ENCODE results near the gene NSG1. TPM values are rescaled to one million over a fixed set of nuclear protein-coding genes. Genes with fewer than 3 reads are reported as not detected.

NSG1 gene
- total and polyA plus RNA-seq, 2 of the 8 experiments (the other 6 are each of a cell fraction or from before 2014, with no cell fraction given), result 35.7 to 61.4 TPM

DNA sequence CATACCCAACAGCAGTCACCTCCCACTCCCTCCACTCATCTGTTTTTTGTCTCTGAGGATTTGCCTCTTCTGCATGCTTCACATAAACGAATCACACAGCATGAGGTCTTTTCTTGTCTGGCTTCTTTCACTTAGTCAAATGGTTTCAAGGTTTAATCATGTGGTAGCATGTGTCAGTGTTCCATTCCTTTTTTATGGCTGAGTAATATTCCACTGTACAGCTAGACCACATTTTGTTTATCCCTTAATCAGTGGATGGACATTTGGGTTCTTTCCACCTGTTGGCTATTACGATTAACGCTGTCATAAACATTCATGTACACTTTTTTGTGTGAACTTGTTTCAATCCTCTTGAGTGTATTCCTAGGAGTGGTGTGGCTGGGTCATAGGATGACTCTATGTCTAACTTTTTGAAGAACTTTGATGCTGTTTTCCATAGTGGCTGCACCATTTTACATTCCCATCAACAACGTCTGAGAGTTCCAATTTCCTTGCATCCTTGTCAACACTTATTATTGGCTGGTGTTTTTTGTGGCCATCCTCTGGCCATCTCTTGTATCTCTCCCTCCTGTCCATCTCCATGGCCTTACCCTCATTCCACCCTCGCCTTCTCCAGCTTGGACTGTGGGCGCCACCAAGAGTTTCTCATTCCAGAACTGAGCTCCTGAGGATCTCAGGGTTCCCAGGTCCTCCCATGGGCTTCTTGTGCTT, 12.4 kb upstream of the NSG1 start (continued):
- TF ChIP-seq, protein P1, sequence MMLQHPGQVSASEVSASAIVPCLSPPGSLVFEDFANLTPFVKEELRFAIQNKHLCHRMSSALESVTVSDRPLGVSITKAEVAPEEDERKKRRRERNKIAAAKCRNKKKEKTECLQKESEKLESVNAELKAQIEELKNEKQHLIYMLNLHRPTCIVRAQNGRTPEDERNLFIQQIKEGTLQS (IDR thresholded peaks at IDR 0.05; ENCODE audit: insufficient read depth, low read depth, low read length), result no peak
- TF ChIP-seq KDM5A (IDR thresholded peaks at IDR 0.05; ENCODE audit: low read length) (no peak), BACH1 (IDR thresholded peaks at IDR 0.05; ENCODE audit: low read length) (no peak), RFX5 (IDR thresholded peaks at IDR 0.05; ENCODE audit: borderline replicate concordance, low read depth, low read length) (no peak)
- TF ChIP-seq, protein P2, sequence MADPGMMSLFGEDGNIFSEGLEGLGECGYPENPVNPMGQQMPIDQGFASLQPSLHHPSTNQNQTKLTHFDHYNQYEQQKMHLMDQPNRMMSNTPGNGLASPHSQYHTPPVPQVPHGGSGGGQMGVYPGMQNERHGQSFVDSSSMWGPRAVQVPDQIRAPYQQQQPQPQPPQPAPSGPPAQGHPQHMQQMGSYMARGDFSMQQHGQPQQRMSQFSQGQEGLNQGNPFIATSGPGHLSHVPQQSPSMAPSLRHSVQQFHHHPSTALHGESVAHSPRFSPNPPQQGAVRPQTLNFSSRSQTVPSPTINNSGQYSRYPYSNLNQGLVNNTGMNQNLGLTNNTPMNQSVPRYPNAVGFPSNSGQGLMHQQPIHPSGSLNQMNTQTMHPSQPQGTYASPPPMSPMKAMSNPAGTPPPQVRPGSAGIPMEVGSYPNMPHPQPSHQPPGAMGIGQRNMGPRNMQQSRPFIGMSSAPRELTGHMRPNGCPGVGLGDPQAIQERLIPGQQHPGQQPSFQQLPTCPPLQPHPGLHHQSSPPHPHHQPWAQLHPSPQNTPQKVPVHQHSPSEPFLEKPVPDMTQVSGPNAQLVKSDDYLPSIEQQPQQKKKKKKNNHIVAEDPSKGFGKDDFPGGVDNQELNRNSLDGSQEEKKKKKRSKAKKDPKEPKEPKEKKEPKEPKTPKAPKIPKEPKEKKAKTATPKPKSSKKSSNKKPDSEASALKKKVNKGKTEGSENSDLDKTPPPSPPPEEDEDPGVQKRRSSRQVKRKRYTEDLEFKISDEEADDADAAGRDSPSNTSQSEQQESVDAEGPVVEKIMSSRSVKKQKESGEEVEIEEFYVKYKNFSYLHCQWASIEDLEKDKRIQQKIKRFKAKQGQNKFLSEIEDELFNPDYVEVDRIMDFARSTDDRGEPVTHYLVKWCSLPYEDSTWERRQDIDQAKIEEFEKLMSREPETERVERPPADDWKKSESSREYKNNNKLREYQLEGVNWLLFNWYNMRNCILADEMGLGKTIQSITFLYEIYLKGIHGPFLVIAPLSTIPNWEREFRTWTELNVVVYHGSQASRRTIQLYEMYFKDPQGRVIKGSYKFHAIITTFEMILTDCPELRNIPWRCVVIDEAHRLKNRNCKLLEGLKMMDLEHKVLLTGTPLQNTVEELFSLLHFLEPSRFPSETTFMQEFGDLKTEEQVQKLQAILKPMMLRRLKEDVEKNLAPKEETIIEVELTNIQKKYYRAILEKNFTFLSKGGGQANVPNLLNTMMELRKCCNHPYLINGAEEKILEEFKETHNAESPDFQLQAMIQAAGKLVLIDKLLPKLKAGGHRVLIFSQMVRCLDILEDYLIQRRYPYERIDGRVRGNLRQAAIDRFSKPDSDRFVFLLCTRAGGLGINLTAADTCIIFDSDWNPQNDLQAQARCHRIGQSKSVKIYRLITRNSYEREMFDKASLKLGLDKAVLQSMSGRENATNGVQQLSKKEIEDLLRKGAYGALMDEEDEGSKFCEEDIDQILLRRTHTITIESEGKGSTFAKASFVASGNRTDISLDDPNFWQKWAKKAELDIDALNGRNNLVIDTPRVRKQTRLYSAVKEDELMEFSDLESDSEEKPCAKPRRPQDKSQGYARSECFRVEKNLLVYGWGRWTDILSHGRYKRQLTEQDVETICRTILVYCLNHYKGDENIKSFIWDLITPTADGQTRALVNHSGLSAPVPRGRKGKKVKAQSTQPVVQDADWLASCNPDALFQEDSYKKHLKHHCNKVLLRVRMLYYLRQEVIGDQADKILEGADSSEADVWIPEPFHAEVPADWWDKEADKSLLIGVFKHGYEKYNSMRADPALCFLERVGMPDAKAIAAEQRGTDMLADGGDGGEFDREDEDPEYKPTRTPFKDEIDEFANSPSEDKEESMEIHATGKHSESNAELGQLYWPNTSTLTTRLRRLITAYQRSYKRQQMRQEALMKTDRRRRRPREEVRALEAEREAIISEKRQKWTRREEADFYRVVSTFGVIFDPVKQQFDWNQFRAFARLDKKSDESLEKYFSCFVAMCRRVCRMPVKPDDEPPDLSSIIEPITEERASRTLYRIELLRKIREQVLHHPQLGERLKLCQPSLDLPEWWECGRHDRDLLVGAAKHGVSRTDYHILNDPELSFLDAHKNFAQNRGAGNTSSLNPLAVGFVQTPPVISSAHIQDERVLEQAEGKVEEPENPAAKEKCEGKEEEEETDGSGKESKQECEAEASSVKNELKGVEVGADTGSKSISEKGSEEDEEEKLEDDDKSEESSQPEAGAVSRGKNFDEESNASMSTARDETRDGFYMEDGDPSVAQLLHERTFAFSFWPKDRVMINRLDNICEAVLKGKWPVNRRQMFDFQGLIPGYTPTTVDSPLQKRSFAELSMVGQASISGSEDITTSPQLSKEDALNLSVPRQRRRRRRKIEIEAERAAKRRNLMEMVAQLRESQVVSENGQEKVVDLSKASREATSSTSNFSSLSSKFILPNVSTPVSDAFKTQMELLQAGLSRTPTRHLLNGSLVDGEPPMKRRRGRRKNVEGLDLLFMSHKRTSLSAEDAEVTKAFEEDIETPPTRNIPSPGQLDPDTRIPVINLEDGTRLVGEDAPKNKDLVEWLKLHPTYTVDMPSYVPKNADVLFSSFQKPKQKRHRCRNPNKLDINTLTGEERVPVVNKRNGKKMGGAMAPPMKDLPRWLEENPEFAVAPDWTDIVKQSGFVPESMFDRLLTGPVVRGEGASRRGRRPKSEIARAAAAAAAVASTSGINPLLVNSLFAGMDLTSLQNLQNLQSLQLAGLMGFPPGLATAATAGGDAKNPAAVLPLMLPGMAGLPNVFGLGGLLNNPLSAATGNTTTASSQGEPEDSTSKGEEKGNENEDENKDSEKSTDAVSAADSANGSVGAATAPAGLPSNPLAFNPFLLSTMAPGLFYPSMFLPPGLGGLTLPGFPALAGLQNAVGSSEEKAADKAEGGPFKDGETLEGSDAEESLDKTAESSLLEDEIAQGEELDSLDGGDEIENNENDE (IDR thresholded peaks at IDR 0.05; ENCODE audit: insufficient replicate concordance, low read length), result no peak

Data from H1 (cell line).